Duodenal mucosa (tissue), 2 donors: Measurements from ENCODE around the gene GANAB.
A peak's percentile ranks its signal among the peaks of the same experiment; 100 is the strongest.

ENCODE experiments used
- H3K27ac ChIP-seq: one replicate; pipeline ENCODE4 v1.7.0; 2013; ENCODE audit warnings: low read depth, low read length
- H3K27me3 ChIP-seq, 2 donors: one replicate each; pipeline ENCODE4 v1.7.0; 2013; ENCODE audit warnings: low read length in 2 of 2, control low read depth in 1 of 2; ENCODE audit not compliant: insufficient read depth in 2 of 2, control insufficient read depth in 1 of 2
- H3K36me3 ChIP-seq, 2 donors: one replicate each; pipeline ENCODE4 v1.7.0; 2013; ENCODE audit warnings: low read length in 2 of 2, control low read depth in 1 of 2; ENCODE audit not compliant: insufficient read depth in 2 of 2, control insufficient read depth in 1 of 2
- H3K4me1 ChIP-seq, 2 donors: one replicate each; pipeline ENCODE4 v1.7.0; 2013; ENCODE audit warnings: low read length in 2 of 2, control low read depth in 1 of 2; ENCODE audit not compliant: insufficient read depth in 2 of 2, control insufficient read depth in 1 of 2
- H3K4me3 ChIP-seq, 2 donors: one replicate each; pipeline ENCODE4 v1.7.0; 2013; ENCODE audit warnings: low read length in 2 of 2, low read depth in 1 of 2
- H3K9ac ChIP-seq, 2 donors: one replicate each; pipeline ENCODE4 v1.7.0; 2013; ENCODE audit warnings: low read length in 2 of 2, low read depth in 1 of 2
- H3K9me3 ChIP-seq, 2 donors: one replicate each; pipeline ENCODE4 v1.7.0; 2013; ENCODE audit warnings: low read length in 2 of 2, control low read depth in 1 of 2; ENCODE audit not compliant: control insufficient read depth in 1 of 2

The GANAB gene

DNA sequence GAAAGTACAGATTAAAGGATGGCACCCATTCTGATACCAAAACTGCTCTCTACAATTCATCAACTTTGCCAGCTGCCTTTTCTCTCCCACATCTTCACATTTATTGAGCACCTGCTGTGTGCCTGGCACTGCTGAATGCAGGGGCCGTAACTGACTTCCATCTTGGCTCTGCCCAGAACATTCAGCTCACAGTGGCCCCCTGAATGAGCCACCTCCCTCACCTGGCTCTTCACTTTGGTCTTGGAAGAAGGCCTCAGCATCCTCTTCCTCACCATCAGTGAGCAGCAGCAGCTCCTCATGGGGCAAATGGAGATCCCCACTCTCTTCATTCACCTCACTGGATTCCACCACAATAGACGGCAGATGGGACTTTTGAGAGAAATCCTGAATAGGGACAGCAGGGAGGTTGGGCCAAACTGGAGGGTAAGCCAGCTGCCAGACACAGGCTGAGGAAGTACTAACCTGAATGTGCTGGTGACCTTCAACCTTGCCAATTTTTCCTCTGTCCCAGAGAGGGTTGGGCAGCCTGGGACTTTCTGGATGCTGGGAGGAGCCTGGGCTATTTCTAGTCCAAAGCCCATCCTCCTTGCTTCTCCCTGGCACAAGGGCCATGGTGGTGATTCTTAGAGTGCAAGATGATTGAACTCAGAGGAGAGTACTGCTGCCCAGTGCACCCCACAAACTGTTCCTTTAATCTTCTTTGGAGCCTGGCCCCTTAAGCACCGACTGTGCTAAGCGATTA is 23.2 kb upstream of the GANAB start:
- no peaks in the 10 kb centered on the region for H3K9me3 ChIP-seq
- H3K9ac ChIP-seq: peak overlapping the region; percentile 21 to 40
- H3K27ac ChIP-seq: no peak overlapping the region
- H3K36me3 ChIP-seq: peaks cover 0 to 6% of the 10 kb centered on the region in 2 donors
- peaks cover 47 to 62% of the 10 kb centered on the region in 2 donors for H3K4me1 ChIP-seq
- peak overlapping the region in 1 of 2 donors; percentile 10 for H3K4me3 ChIP-seq
- no peaks in the 10 kb centered on the region for H3K27me3 ChIP-seq

DNA sequence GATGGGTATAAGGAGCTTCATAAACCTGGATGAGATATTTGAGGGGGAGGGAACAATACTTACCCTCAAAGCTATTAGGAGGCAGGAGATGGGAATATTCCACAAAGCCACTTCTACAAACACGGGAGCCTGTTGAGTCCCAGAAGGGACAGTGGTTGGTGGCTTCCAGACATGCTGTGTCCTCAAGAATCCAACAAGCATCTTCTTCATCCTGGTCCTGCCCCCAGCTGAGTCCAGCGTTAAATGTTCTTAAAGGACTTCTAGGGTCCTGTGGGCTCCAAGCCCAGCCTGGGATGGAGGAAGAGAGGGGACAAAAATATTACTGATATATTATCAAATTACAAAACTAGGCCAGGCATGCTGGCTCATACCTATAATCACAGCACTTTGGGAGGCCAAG is 21.0 kb upstream of the GANAB start:
- H3K27ac ChIP-seq: no peak overlapping the region
- no peak overlapping the region for H3K9ac ChIP-seq
- H3K9me3 ChIP-seq: no peaks in the 10 kb centered on the region
- H3K4me3 ChIP-seq: no peak overlapping the region
- no peaks in the 10 kb centered on the region for H3K27me3 ChIP-seq
- peaks cover 36 to 53% of the 10 kb centered on the region in 2 donors for H3K4me1 ChIP-seq
- H3K36me3 ChIP-seq: peaks cover 4 to 6% of the 10 kb centered on the region in 2 donors

DNA sequence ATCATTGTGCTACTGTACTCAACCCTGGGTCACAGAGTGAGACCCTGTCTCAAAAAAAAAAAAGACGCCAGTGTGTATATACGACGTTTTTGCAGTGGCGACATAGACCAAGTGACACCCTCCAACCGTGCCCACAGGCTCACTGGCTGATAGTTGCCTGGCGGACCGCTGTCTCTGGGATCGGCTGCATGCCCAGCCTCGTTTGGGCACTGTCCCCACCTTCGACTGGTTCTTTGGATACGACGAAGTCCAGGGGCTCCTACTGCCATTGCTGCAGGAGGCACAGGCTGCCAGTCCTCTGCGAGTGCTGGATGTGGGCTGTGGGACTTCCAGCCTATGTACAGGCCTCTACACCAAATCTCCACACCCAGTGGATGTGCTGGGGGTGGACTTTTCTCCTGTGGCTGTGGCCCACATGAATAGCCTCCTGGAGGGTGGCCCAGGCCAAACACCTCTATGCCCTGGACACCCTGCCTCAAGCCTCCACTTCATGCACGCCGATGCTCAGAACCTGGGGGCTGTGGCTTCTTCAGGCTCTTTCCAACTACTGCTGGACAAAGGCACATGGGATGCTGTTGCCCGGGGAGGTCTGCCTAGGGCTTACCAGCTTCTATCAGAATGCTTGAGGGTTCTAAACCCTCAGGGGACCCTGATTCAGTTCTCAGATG is 20.0 kb upstream of the GANAB start:
- Histone ChIP-seq H3K9me3 (no peaks in the 10 kb centered on the region), H3K27ac (peak overlapping the region; percentile 76), H3K36me3 (peaks cover 4 to 10% of the 10 kb centered on the region in 2 donors), H3K4me1 (peaks cover 34 to 44% of the 10 kb centered on the region in 2 donors), H3K9ac (peak overlapping the region; percentile 80 to 82), H3K4me3 (peak overlapping the region; percentile 81 to 95), H3K27me3 (no peaks in the 10 kb centered on the region)

DNA sequence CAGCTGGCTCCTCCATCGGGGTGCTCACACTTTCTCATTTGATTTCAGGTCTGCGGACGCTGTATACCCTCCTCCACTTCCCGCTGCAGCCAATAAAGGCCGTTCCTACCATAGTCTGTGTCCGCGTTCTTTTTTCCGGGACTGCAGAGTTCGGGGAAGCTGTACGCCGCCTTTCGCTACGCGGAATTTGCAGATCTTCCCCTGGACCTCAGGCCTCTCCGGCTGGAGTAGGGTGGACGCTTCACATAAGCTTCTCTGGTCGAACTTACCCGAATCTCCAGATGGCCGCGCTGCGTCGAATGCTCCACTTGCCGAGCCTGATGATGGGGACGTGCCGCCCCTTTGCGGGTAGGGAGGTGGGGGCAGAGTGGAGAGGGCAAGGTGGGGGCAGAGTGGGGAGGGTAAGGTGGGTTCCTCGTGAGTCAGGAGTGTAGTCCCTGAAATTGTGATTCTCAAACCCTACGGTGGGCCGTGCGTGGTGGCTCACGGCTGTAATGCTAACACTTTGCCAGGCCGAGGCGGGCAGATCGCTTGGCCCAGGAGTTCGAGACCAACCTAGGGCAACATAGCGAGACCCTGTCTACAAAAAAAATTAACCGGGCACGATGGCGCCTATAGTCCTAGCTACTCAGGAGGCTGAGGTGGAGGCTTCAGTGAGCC is 19.3 kb upstream of the GANAB start:
- H3K27me3 ChIP-seq: no peaks in the 10 kb centered on the region
- peak overlapping the region; percentile 76 for H3K27ac ChIP-seq
- H3K4me3 ChIP-seq: peak overlapping the region; percentile 81 to 95
- peaks cover 4 to 10% of the 10 kb centered on the region in 2 donors for H3K36me3 ChIP-seq
- H3K4me1 ChIP-seq: peaks cover 34 to 38% of the 10 kb centered on the region in 2 donors
- H3K9me3 ChIP-seq: no peaks in the 10 kb centered on the region
- peak overlapping the region; percentile 80 to 82 for H3K9ac ChIP-seq

DNA sequence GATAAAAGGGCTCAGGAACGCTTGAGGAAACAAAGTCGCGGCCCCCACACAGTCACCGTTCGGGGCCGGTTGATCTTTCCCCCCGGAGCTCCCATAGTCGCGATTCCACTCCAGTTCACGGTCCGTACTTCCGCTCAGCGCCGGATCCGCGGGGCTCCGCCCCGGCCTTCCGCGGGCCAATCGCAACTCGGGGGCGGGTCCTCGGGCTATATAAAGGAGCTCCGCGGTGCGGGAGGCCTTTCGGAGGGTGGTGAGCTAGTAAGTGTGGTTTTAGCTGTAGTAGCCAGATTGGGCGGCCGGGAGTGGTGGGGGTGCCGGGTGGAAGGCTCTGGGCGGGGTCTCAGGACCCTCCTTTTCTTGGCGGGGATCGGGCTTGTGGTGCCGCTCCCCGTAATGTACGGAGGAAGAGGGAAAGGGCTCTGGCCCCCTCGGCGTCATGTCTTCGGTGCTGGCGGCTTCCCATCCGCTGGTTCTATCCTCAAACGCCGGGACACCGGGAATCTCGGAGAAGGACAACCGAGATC is 18.7 kb upstream of the GANAB start, which contains the start of the genes C11orf98 and CSKMT:
TSS of gene C11orf98 (minus strand) at position 136 of the 524 bp plus-strand sequence. CDS start at position 95, 41 bp downstream.
TSS of gene CSKMT (plus strand) at position 238 of the 524 bp plus-strand sequence. CDS start 568 bp downstream, outside the sequence.
- peaks cover 4 to 10% of the 10 kb centered on the region in 2 donors for H3K36me3 ChIP-seq
- H3K27ac ChIP-seq: peak within 1 kb of the TSS; percentile 76
- H3K4me1 ChIP-seq: peaks cover 32 to 34% of the 10 kb centered on the region in 2 donors
- H3K9ac ChIP-seq: peak within 1 kb of the TSS; percentile 80 to 82
- peak within 1 kb of the TSS; percentile 87 to 95 for H3K4me3 ChIP-seq
- H3K27me3 ChIP-seq: no peaks in the 10 kb centered on the region
- H3K9me3 ChIP-seq: no peaks in the 10 kb centered on the region

DNA sequence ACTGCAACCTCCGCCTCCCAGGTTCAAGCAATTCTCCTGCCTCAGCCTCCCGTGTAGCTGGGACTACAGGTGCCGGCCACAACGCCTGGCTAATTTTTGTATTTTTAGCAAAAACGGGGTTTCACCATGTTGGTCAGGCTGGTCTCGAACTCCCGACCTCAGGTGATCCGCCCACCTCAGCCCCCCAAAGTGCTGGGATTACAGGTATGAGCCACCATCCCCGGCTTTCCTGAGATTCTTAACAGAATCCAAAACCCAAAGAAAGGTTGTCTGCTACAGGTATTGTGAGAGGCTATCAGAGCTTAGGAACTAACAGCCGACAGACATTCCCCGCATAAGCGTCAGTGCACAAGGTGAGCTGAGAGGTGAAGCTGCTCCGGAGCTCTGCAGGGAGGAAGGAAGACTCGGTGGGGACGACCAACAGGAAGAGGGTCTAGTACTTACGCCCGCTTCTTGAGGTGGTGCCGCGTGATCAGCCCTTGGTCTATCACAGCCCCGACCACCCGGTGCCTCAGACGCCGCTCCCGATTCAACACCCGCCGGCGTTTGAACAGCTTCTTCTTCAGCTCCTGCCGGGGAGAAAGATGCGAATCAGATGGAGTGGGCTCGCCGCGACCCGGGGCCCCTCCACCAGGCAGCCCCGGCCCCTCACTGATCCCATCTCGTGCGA is 18.1 kb upstream of the GANAB start:
- Histone ChIP-seq H3K4me1 (peaks cover 26 to 28% of the 10 kb centered on the region in 2 donors), H3K27me3 (no peaks in the 10 kb centered on the region), H3K27ac (peak overlapping the region; percentile 53), H3K36me3 (peaks cover 4 to 10% of the 10 kb centered on the region in 2 donors), H3K4me3 (peak overlapping the region; percentile 87 to 95), H3K9me3 (no peaks in the 10 kb centered on the region), H3K9ac (peak overlapping the region; percentile 76 to 82)

DNA sequence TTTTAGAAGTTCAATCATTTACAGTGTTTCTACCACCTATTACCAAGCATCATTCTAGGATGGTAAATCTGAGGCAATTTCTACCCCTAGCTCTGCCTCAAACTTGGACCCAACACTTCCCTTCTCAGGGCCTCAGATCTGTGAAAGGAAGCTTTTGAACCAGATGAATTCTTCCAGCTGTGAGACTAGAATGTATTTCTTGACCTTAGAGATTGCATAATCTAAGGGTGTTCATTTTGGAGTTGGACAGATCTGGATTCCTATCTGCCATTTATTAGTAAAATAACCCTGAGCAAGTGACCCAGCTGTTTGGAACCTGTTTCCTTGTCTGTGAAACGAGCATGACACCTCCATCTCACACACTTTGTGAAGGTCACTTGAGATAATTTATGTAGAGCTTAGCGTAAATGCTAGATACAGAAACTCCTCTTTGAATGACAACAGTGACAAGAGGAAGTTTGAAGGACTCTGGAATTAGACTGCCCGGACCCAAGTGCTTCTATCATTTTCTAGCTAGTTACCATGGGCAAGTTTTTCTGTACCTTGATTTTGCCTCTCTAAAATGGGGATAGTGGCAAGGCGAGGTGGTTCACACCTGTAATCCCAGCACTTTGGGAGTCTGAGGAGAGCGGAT is 10.5 kb upstream of the GANAB start:
- Histone ChIP-seq H3K4me1 (peaks cover 6 to 7% of the 10 kb centered on the region in 2 donors), H3K9me3 (no peaks in the 10 kb centered on the region), H3K27ac (no peak overlapping the region), H3K4me3 (no peak overlapping the region), H3K27me3 (no peaks in the 10 kb centered on the region), H3K9ac (no peak overlapping the region), H3K36me3 (no peaks in the 10 kb centered on the region)

DNA sequence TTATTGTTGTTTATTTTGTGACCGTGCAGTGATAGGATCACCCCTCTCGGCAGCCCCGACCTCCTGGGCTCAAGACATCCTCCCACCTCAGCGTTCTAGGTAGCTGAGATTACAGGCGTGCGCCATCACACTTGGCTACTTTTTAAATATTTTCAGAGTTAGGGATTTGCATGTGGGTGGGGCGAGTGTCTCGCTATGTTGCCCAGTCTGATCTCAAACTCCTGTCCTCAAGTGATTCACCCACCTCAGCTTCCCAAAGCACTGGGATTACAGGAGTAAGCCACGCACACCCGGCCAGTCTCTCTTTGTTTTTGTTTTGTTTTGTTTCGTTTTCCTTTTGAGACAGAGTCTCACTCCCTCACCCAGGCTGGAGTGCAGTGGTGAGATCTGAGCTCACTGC is 7.9 kb upstream of the GANAB start:
- Histone ChIP-seq H3K9me3 (no peaks in the 10 kb centered on the region), H3K4me3 (no peak overlapping the region), H3K4me1 (peaks cover 6 to 12% of the 10 kb centered on the region in 2 donors), H3K9ac (no peak overlapping the region), H3K27ac (no peak overlapping the region), H3K36me3 (peaks cover 2 to 7% of the 10 kb centered on the region in 2 donors), H3K27me3 (no peaks in the 10 kb centered on the region)
